ENCODE measurements around the gene CXCL12. TPM values are rescaled to one million over a fixed set of nuclear protein-coding genes. Genes with fewer than 3 reads are reported as not detected.

CXCL12 gene
- total RNA-seq, 1 experiment from 2014 or later = 0.82 TPM

DNA sequence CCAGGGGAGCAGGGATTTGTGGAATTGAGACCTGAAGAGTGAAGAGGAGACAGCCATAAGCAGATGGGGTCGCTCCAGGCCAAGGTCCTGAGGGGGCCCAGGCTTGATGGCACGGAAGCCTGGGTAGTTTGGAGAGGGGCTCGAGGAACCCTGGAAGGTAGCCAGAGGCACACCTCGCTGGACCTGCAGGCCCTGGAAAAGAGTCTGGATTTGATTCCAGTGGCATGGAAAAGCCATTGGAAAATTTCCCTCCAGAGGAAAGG is 31.8 kb downstream of the CXCL12 start:
- DNase-seq (ENCODE audit: low read depth, low spot score) (no peak), ATAC-seq (no peak)
- CTCF ChIA-PET = no interaction called here
- H3K4me1 ChIP-seq (ENCODE audit: control insufficient read depth, insufficient read depth, low read length) = no peaks in the 10 kb centered on the region
- POLR2A ChIA-PET = no interaction called here
- TF ChIP-seq TCF7L2 (IDR thresholded peaks at IDR 0.05; ENCODE audit: low read depth, low read length) = no peak
- no peak for TF ChIP-seq SIN3A (IDR thresholded peaks at IDR 0.05; ENCODE audit: borderline replicate concordance, insufficient read depth, low read depth, low read length)
- TF ChIP-seq, protein P1, sequence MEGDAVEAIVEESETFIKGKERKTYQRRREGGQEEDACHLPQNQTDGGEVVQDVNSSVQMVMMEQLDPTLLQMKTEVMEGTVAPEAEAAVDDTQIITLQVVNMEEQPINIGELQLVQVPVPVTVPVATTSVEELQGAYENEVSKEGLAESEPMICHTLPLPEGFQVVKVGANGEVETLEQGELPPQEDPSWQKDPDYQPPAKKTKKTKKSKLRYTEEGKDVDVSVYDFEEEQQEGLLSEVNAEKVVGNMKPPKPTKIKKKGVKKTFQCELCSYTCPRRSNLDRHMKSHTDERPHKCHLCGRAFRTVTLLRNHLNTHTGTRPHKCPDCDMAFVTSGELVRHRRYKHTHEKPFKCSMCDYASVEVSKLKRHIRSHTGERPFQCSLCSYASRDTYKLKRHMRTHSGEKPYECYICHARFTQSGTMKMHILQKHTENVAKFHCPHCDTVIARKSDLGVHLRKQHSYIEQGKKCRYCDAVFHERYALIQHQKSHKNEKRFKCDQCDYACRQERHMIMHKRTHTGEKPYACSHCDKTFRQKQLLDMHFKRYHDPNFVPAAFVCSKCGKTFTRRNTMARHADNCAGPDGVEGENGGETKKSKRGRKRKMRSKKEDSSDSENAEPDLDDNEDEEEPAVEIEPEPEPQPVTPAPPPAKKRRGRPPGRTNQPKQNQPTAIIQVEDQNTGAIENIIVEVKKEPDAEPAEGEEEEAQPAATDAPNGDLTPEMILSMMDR (IDR thresholded peaks at IDR 0.05) = no peak
- no peak for TF ChIP-seq POLR2AphosphoS5 (IDR thresholded peaks at IDR 0.05; ENCODE audit: low read depth, low read length)
- TF ChIP-seq, protein P2, sequence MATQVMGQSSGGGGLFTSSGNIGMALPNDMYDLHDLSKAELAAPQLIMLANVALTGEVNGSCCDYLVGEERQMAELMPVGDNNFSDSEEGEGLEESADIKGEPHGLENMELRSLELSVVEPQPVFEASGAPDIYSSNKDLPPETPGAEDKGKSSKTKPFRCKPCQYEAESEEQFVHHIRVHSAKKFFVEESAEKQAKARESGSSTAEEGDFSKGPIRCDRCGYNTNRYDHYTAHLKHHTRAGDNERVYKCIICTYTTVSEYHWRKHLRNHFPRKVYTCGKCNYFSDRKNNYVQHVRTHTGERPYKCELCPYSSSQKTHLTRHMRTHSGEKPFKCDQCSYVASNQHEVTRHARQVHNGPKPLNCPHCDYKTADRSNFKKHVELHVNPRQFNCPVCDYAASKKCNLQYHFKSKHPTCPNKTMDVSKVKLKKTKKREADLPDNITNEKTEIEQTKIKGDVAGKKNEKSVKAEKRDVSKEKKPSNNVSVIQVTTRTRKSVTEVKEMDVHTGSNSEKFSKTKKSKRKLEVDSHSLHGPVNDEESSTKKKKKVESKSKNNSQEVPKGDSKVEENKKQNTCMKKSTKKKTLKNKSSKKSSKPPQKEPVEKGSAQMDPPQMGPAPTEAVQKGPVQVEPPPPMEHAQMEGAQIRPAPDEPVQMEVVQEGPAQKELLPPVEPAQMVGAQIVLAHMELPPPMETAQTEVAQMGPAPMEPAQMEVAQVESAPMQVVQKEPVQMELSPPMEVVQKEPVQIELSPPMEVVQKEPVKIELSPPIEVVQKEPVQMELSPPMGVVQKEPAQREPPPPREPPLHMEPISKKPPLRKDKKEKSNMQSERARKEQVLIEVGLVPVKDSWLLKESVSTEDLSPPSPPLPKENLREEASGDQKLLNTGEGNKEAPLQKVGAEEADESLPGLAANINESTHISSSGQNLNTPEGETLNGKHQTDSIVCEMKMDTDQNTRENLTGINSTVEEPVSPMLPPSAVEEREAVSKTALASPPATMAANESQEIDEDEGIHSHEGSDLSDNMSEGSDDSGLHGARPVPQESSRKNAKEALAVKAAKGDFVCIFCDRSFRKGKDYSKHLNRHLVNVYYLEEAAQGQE (IDR thresholded peaks at IDR 0.05; ENCODE audit: insufficient read depth in 1 of 2, low read depth in 2 of 2, low read length in 1 of 2) = no peak
- peaks cover 3% of the 10 kb centered on the region; the same call in 1 of the 2 replicates for H3K27me3 ChIP-seq (ENCODE audit: control insufficient read depth, insufficient read depth, low read length)
- intact Hi-C loops (cut with micrococcal nuclease; ENCODE audit: unreplicated experiment) (no loop called here), in situ Hi-C loops (cut with HindIII; ENCODE audit: low pct_unique_long_range_greater_than_20kb, low sequenced_read_pairs) (no loop called here)
- H3K36me3 ChIP-seq (ENCODE audit: control insufficient read depth, insufficient read depth, low read length) = no peaks in the 10 kb centered on the region
- no peak overlapping the region for H3K27ac ChIP-seq (ENCODE audit: low read length)
- no TSS peak for BruUV-seq (replicated peaks)
- H3K9me3 ChIP-seq (ENCODE audit: control insufficient read depth, insufficient read depth, low read depth, low read length) = no peaks in the 10 kb centered on the region
- H3K4me3 ChIP-seq (ENCODE audit: low read depth in 2 of 2, low read length in 2 of 2) = no peak overlapping the region

- CTCF ChIA-PET = no interaction called here
- no peak for TF ChIP-seq POLR2AphosphoS5 (IDR thresholded peaks at IDR 0.05; ENCODE audit: low read depth, low read length)
- TF ChIP-seq, protein P1 (IDR thresholded peaks at IDR 0.05) = no peak
- TF ChIP-seq TCF7L2 (IDR thresholded peaks at IDR 0.05; ENCODE audit: low read depth, low read length) = no peak
- no peak for TF ChIP-seq SIN3A (IDR thresholded peaks at IDR 0.05; ENCODE audit: borderline replicate concordance, insufficient read depth, low read depth, low read length)
- TF ChIP-seq, protein P2 (IDR thresholded peaks at IDR 0.05; ENCODE audit: insufficient read depth in 1 of 2, low read depth in 2 of 2, low read length in 1 of 2) = no peak
- in situ Hi-C loops (cut with HindIII; ENCODE audit: low pct_unique_long_range_greater_than_20kb, low sequenced_read_pairs) (no loop called here), intact Hi-C loops (cut with micrococcal nuclease; ENCODE audit: unreplicated experiment) (no loop called here)
- Histone ChIP-seq H3K9me3 (ENCODE audit: control insufficient read depth, insufficient read depth, low read depth, low read length) (no peaks in the 10 kb centered on the region), H3K27ac (ENCODE audit: low read length) (no peak overlapping the region), H3K36me3 (ENCODE audit: control insufficient read depth, insufficient read depth, low read length) (no peaks in the 10 kb centered on the region), H3K27me3 (ENCODE audit: control insufficient read depth, insufficient read depth, low read length) (peaks cover 3% of the 10 kb centered on the region; the same call in 1 of the 2 replicates), H3K4me3 (ENCODE audit: low read depth in 2 of 2, low read length in 2 of 2) (no peak overlapping the region), H3K4me1 (ENCODE audit: control insufficient read depth, insufficient read depth, low read length) (no peaks in the 10 kb centered on the region)
- DNase-seq (ENCODE audit: low read depth, low spot score) = no peak
- BruUV-seq (replicated peaks) = no TSS peak
- POLR2A ChIA-PET = no interaction called here
- no peak for ATAC-seq
These were observed 32.4 kb downstream of the CXCL12 start for GRCh38 chr10:44352316-44353127.
